GM12878 (cell line): Measurements from ENCODE around the gene CBR3. TPM values are rescaled to one million over a fixed set of nuclear protein-coding genes. Genes with fewer than 3 reads are reported as not detected.

Experiments used
- ATAC-seq: fragments of 200-7000 bp; cut with Tn5 transposase; 3 replicates; pipeline ENCODE4 v1.9.1; 2020; ENCODE audit warnings: mild to moderate bottlenecking, moderate library complexity
- BruUV-seq: library from RNA; stranded (reverse); fragments of 400-500 nt; replicated peaks from 2 replicates; lab custom pipeline; 2021; lab: Mats Ljungman, UMichigan
- CTCF ChIA-PET: fragments of 300-600 bp; sonication (Branson Sonifier 250); formaldehyde crosslinking; extraction: SDS; loops from one replicate; lab custom pipeline; 2021; ENCODE audit warnings: inconsistent platforms; lab: Yijun Ruan, JAX
- POLR2A ChIA-PET: fragments of 350-600 bp; formaldehyde crosslinking; extraction: SDS; loops from one replicate; lab custom pipeline; 2021; ENCODE audit warnings: inconsistent platforms; lab: Charles Lee
- RAD21 ChIA-PET: fragments of 300-600 bp; sonication (Branson Sonifier 250); formaldehyde crosslinking; loops from one replicate; lab custom pipeline; 2023; ENCODE audit warnings: antibody characterized with exemption; ENCODE audit not compliant: unreplicated experiment; lab: Charles Lee
- SMC1A ChIA-PET: fragments of 300-600 bp; sonication (Branson Sonifier 250); formaldehyde crosslinking; loops from one replicate; lab custom pipeline; 2023; ENCODE audit not compliant: unreplicated experiment, uncharacterized antibody; lab: Charles Lee
- DNase-seq: peaks from one replicate; pipeline ENCODE4 v3.0.0-alpha.2; 2011; ENCODE audit warnings: low read depth, low spot score
- FAIRE-seq: peaks from 3 replicates; lab custom pipeline; 2011; peaks lifted over from hg19 to GRCh38; lab: Jason Lieb, UNC
- H2AFZ ChIP-seq: 2 replicates; pipeline ENCODE4 v1.6.0; 2011; ENCODE audit warnings: low read depth, low read length, control low read depth; ENCODE audit not compliant: control insufficient read depth
- H3K27ac ChIP-seq: 2 replicates; pipeline ENCODE4 v1.5.1; 2011; ENCODE audit warnings: control low read depth; ENCODE audit not compliant: control insufficient read depth, insufficient read depth
- H3K27me3 ChIP-seq, 2 experiments: replicated peaks in 1 of 2; 2 replicates each; pipeline versions ENCODE4 v1.6.0 to v1.6.1; 2011; ENCODE audit warnings: low read length in 1 of 2; ENCODE audit not compliant: control insufficient read depth in 2 of 2, insufficient read depth in 2 of 2
- H3K36me3 ChIP-seq, 2 experiments: 2 replicates each; pipeline ENCODE4 v1.5.1; 2011; ENCODE audit warnings: low read length in 1 of 2; ENCODE audit not compliant: control insufficient read depth in 2 of 2, insufficient read depth in 2 of 2
- H3K4me1 ChIP-seq: 2 replicates; pipeline ENCODE4 v1.6.1; 2011; ENCODE audit warnings: mild to moderate bottlenecking, low read length, moderate library complexity, mixed read lengths; ENCODE audit not compliant: control insufficient read depth, insufficient read depth
- H3K4me2 ChIP-seq: 2 replicates; pipeline ENCODE4 v1.6.0; 2011; ENCODE audit warnings: control low read depth; ENCODE audit not compliant: control insufficient read depth, insufficient read depth
- H3K4me3 ChIP-seq: fragments of 200-600 bp; sonication (generic); 2 replicates; pipeline ENCODE4 v1.5.1; 2016
- H3K79me2 ChIP-seq: 2 replicates; pipeline ENCODE4 v1.6.0; 2011; ENCODE audit warnings: low read length; ENCODE audit not compliant: control insufficient read depth, insufficient read depth
- H3K9ac ChIP-seq: 2 replicates; pipeline ENCODE4 v1.8.0; 2011; ENCODE audit warnings: low read length, control low read depth, mixed read lengths; ENCODE audit not compliant: control insufficient read depth, insufficient read depth
- H3K9me3 ChIP-seq: replicated peaks from 3 replicates; pipeline ENCODE4 v1.5.1; 2011; ENCODE audit warnings: mild to moderate bottlenecking, low read length; ENCODE audit not compliant: control insufficient read depth, insufficient read depth
- H4K20me1 ChIP-seq: 2 replicates; pipeline ENCODE4 v1.6.0; 2011; ENCODE audit not compliant: control insufficient read depth, insufficient read depth
- CBFB ChIP-seq: IDR thresholded peaks from 2 replicates; pipeline ENCODE4 v1.6.1; 2016; ENCODE audit warnings: antibody characterized with exemption, low read depth
- CTCF ChIP-seq, 3 experiments: IDR thresholded peaks in 2 of 3; conservative IDR thresholded peaks in 1 of 3; 2 replicates each; pipeline ENCODE4 v1.5.1; 2011; ENCODE audit warnings: low read depth in 3 of 3, low read length in 3 of 3, mild to moderate bottlenecking in 3 of 3, control low read depth in 2 of 3, moderate library complexity in 2 of 3, inconsistent platforms in 1 of 3, mixed read lengths in 1 of 3; ENCODE audit not compliant: control insufficient read depth in 2 of 3, insufficient read depth in 1 of 3; ENCODE audit errors: extremely low read depth in 1 of 3
- ETV6 ChIP-seq, 2 experiments: fragments of 450-650 bp in 1 of 2; IDR thresholded peaks in 1 of 2; conservative IDR thresholded peaks in 1 of 2; 2 replicates each; pipeline ENCODE4 v1.6.1; 2014; ENCODE audit warnings: antibody characterized with exemption in 1 of 2, borderline replicate concordance in 1 of 2, low read depth in 1 of 2, mild to moderate bottlenecking in 1 of 2, moderate library complexity in 1 of 2
- RAD21 ChIP-seq: IDR thresholded peaks from 2 replicates; pipeline ENCODE4 v1.6.1; 2011; ENCODE audit warnings: mild to moderate bottlenecking, low read depth, low read length, moderate library complexity; ENCODE audit not compliant: insufficient read depth
- RUNX3 ChIP-seq: IDR thresholded peaks from 2 replicates; pipeline ENCODE4 v1.6.1; 2012; ENCODE audit warnings: low read length, inconsistent platforms
- SMC3 ChIP-seq: IDR thresholded peaks from 2 replicates; pipeline ENCODE4 v1.6.1; 2011; ENCODE audit warnings: low read length, improper control_type of control experiment, borderline replicate concordance
- ZNF217 ChIP-seq: fragments of 450-650 bp; IDR thresholded peaks from 2 replicates; pipeline ENCODE4 v1.6.1; 2017; ENCODE audit warnings: antibody characterized with exemption, mild to moderate bottlenecking
- WGBS: methylation state at CpG from one replicate; pipeline ENCODE4 v1.1.6; 2016; ENCODE audit warnings: low lambda C conversion rate; ENCODE audit not compliant: insufficient replicate concordance, insufficient coverage; ENCODE audit errors: missing lambda C conversion rate; 5-methylcytosine and 5-hydroxymethylcytosine counted together
- in situ Hi-C: fragments of 300-500 bp; cut with MboI; formaldehyde crosslinking; loops from 9 replicates; pipeline ENCODE4 v1.14.3; 2018; ENCODE audit warnings: mixed read lengths
- intact Hi-C: fragments of 100-400 bp; cut with micrococcal nuclease; formaldehyde crosslinking; loops from one replicate; pipeline ENCODE4 v1.14.2; 2022; ENCODE audit not compliant: unreplicated experiment
- polyA plus RNA-seq, 11 experiments: library from polyadenylated mRNA; depleted of rRNA in 4 of 11; unstranded in 6 of 11; stranded (reverse) in 5 of 11; fragments of >200 nt; fragmentation: Nextera tagmentation in 4 of 11; fragmentation: Illumina TruSeq in 1 of 11; extraction: Ambion mirVana in 4 of 11; extraction: Trizol in 1 of 11; gene quantifications; 1 replicate in 1 of 11; 2 replicates in 10 of 11; pipeline versions ENCODE4 v1.2.1 to v1.2.3, GENCODE V29; 2011 to 2016; ENCODE audit warnings: inconsistent platforms in 2 of 11, missing spikeins in 2 of 11, low read depth in 1 of 11
- total RNA-seq, 4 experiments: library from RNA; depleted of rRNA in 3 of 4; stranded (reverse); fragments of >200 nt in 3 of 4; fragmentation: Illumina TruSeq in 1 of 4; extraction: Trizol in 1 of 4; gene quantifications; 2 replicates each; pipeline versions ENCODE4 v1.2.1 to v1.2.3, GENCODE V29; 2013 to 2021

CBR3 gene
- total and polyA plus RNA-seq, 10 of the 15 experiments (the other 5 are each of a cell fraction or from before 2014, with no cell fraction given), result 0.48 to 17.2 (median 11.2) TPM

GRCh38 chr21:36125512-36126207, 9.2 kb upstream of the CBR3 start:
- Histone ChIP-seq H3K9ac (no peak overlapping the region), H3K4me2 (no peak overlapping the region), H3K4me3 (no peak overlapping the region), H3K9me3 (no peaks in the 10 kb centered on the region), H4K20me1 (no peaks in the 10 kb centered on the region), H3K27me3 (no peaks in the 10 kb centered on the region), H2AFZ (no peak overlapping the region), H3K79me2 (no peaks in the 10 kb centered on the region), H3K4me1 (peaks cover 5% of the 10 kb centered on the region; the same call in 1 of the 2 replicates), H3K27ac (no peak overlapping the region), H3K36me3 (no peaks in the 10 kb centered on the region)
- ChIA-PET RAD21 (interaction anchor here (0.6 kb wide), 1 partner anchor 208 kb away, joined by 3 read pairs; no protein-coding TSS in a partner anchor), SMC1A (interaction anchor here (1.1 kb wide), 1 partner anchor 12 kb away, joined by 3 read pairs; no protein-coding TSS in a partner anchor), POLR2A (interaction anchor here (0.6 kb wide), 1 partner anchor 196 kb away, joined by 4 read pairs; no protein-coding TSS in a partner anchor), CTCF (interaction anchor here (0.7 to 2.1 kb wide), 12 partner anchors 8 to 196 kb away, joined by 3 to 5 read pairs (median 4); partner anchors contain the start of gene SETD4)
- BruUV-seq, result no TSS peak
- DNase-seq, result no peak
- in situ Hi-C loops (no loop called here), intact Hi-C loops (no loop called here)
- peak; percentile 85 for FAIRE-seq
- ATAC-seq, result peak; percentile 64
- TF ChIP-seq ZNF217 (no peak), RUNX3 (peak; percentile 87), ETV6 (conservative IDR thresholded peaks at IDR 0.05 in 1 of 2, IDR thresholded peaks at IDR 0.05 in 1 of 2; ENCODE audit: borderline replicate concordance in 1 of 2, low read depth in 1 of 2) (no peak), CBFB (peak; percentile 65; the same call in 1 of the 2 replicates), CTCF (IDR thresholded peaks at IDR 0.05 in 2 of 3, conservative IDR thresholded peaks at IDR 0.05 in 1 of 3; ENCODE audit: control insufficient read depth in 2 of 3, extremely low read depth in 1 of 3, insufficient read depth in 1 of 3, low read depth in 3 of 3, low read length in 3 of 3) (peak; percentile 81 to 97 (median 93)), RAD21 (peak; percentile 58), SMC3 (peak; percentile 34; the same call in 1 of the 2 replicates)
- WGBS, result 28% methylated on average over 9 of the region's 9 CpGs
